Endothelial cell of umbilical vein (primary cell): ENCODE results near the gene MLEC. TPM values are rescaled to one million over a fixed set of nuclear protein-coding genes. Genes with fewer than 3 reads are reported as not detected.
A peak's percentile ranks its signal among the peaks of the same experiment; 100 is the strongest.

Experiments used
- BruUV-seq: library from RNA; stranded (reverse); fragments of 400-500 nt; replicated peaks from 2 replicates; lab custom pipeline; 2021; lab: Mats Ljungman, UMichigan
- CTCF ChIA-PET: fragments of 300-600, 350-600 bp; sonication (Branson Sonifier 250); formaldehyde crosslinking; loops from one replicate; lab custom pipeline; 2021; ENCODE audit warnings: antibody characterized with exemption, inconsistent platforms; lab: Charles Lee
- POLR2A ChIA-PET: fragments of 300-600, 350-600 bp; sonication (Branson Sonifier 250); formaldehyde crosslinking; loops from one replicate; lab custom pipeline; 2021; ENCODE audit warnings: antibody characterized with exemption, inconsistent platforms; lab: Charles Lee
- DNase-seq: peaks from one replicate; pipeline ENCODE4 v3.0.0-alpha.2; 2011; ENCODE audit warnings: low read depth, low spot score
- FAIRE-seq: peaks from 2 replicates; lab custom pipeline; 2011; peaks lifted over from hg19 to GRCh38; lab: Jason Lieb, UNC
- H2AFZ ChIP-seq: 2 replicates; pipeline ENCODE4 v1.6.0; 2012; ENCODE audit warnings: low read depth, low read length, control low read depth, inconsistent platforms
- H3K27ac ChIP-seq: 2 replicates; pipeline ENCODE4 v1.5.1; 2011; ENCODE audit warnings: low read depth, mild to moderate bottlenecking, control low read depth, low read length, moderate library complexity; ENCODE audit not compliant: insufficient read depth
- H3K27me3 ChIP-seq, 2 experiments: 2 replicates each; pipeline versions ENCODE4 v1.6.0 to v1.6.1; 2011; ENCODE audit warnings: low read length in 2 of 2, mixed read lengths in 1 of 2; ENCODE audit not compliant: control insufficient read depth in 2 of 2, insufficient read depth in 2 of 2
- H3K36me3 ChIP-seq, 2 experiments: 2 replicates in 1 of 2; 3 replicates in 1 of 2; pipeline ENCODE4 v1.5.1; 2011; ENCODE audit warnings: low read length in 2 of 2, mild to moderate bottlenecking in 1 of 2, moderate library complexity in 1 of 2; ENCODE audit not compliant: control insufficient read depth in 2 of 2, insufficient read depth in 2 of 2; ENCODE audit errors: extremely low read depth in 1 of 2
- H3K4me1 ChIP-seq: 3 replicates; pipeline ENCODE4 v1.5.1; 2011; ENCODE audit warnings: mild to moderate bottlenecking, low read length; ENCODE audit not compliant: control insufficient read depth, insufficient read depth; ENCODE audit errors: extremely low read depth
- H3K4me2 ChIP-seq: 2 replicates; pipeline ENCODE4 v1.6.1; 2011; ENCODE audit warnings: low read length, control low read depth, mixed read lengths; ENCODE audit not compliant: insufficient read depth
- H3K4me3 ChIP-seq, 3 experiments: fragments of 200-600 bp in 1 of 3; sonication (generic), shearing (Covaris generic) in 1 of 3; replicated peaks in 1 of 3; 2 replicates each; pipeline ENCODE4 v1.5.1; 2011 to 2016; ENCODE audit warnings: control low read depth in 3 of 3, low read length in 3 of 3, mild to moderate bottlenecking in 2 of 3, inconsistent platforms in 1 of 3, low read depth in 1 of 3, moderate library complexity in 1 of 3; ENCODE audit not compliant: insufficient read depth in 1 of 3
- H3K79me2 ChIP-seq: 2 replicates; pipeline ENCODE4 v1.6.0; 2012; ENCODE audit warnings: low read length, inconsistent platforms; ENCODE audit not compliant: control insufficient read depth, insufficient read depth
- H3K9ac ChIP-seq: replicated peaks from 2 replicates; pipeline ENCODE3; 2011; ENCODE audit warnings: low read length, control low read depth; ENCODE audit not compliant: insufficient read depth; ENCODE audit errors: extremely low read depth
- H3K9me1 ChIP-seq: replicated peaks from 3 replicates; pipeline ENCODE4 v1.6.0; 2011; ENCODE audit warnings: mild to moderate bottlenecking, low read length; ENCODE audit not compliant: control insufficient read depth, insufficient read depth; ENCODE audit errors: extremely low read depth
- H3K9me3 ChIP-seq: replicated peaks from 2 replicates; pipeline ENCODE4 v1.5.1; 2012; ENCODE audit warnings: low read length, inconsistent platforms; ENCODE audit not compliant: control insufficient read depth, insufficient read depth
- H4K20me1 ChIP-seq: replicated peaks from 2 replicates; pipeline ENCODE3; 2011; ENCODE audit warnings: mild to moderate bottlenecking, low read length; ENCODE audit not compliant: control insufficient read depth, insufficient read depth; ENCODE audit errors: extremely low read depth
- EZH2 ChIP-seq: IDR thresholded peaks from 2 replicates; pipeline ENCODE4 v1.6.1; 2012; ENCODE audit warnings: borderline replicate concordance, low read depth, mild to moderate bottlenecking, moderate library complexity, low read length, inconsistent platforms; ENCODE audit not compliant: severe bottlenecking
- FOS ChIP-seq: IDR thresholded peaks from 2 replicates; pipeline ENCODE4 v1.6.1; 2011; ENCODE audit warnings: mild to moderate bottlenecking, low read length, moderate library complexity, borderline replicate concordance; ENCODE audit not compliant: insufficient read depth
- GATA2 ChIP-seq: IDR thresholded peaks from 2 replicates; pipeline ENCODE4 v1.7.0; 2011; ENCODE audit warnings: low read depth, mild to moderate bottlenecking, moderate library complexity, mixed read lengths, low read length; ENCODE audit not compliant: insufficient read length, insufficient read depth
- POLR2A ChIP-seq: IDR thresholded peaks from 2 replicates; pipeline ENCODE4 v1.6.1; 2012; ENCODE audit warnings: low read depth, mild to moderate bottlenecking, control low read depth, low read length
- POLR2AphosphoS5 ChIP-seq: IDR thresholded peaks from 2 replicates; pipeline ENCODE4 v1.6.1; 2012; ENCODE audit warnings: low read depth, mild to moderate bottlenecking, control low read depth, low read length, moderate library complexity; ENCODE audit not compliant: insufficient read depth
- dilution Hi-C: fragments of 300-500 bp; cut with MboI; formaldehyde crosslinking; loops from one replicate; pipeline ENCODE4 v1.15.0; 2019; ENCODE audit warnings: low sequenced_read_pairs; ENCODE audit not compliant: extremely low pct_ligation_motif_present
- intact Hi-C: fragments of 100-400 bp; cut with micrococcal nuclease; formaldehyde crosslinking; loops from one replicate; pipeline ENCODE4 v1.10.0; 2022
- polyA plus RNA-seq, 4 experiments: library from polyadenylated mRNA; depleted of rRNA in 3 of 4; stranded (reverse) in 3 of 4; unstranded in 1 of 4; fragments of >200 nt; gene quantifications; 2 replicates each; pipeline versions ENCODE4 v1.2.1 to v1.2.3, GENCODE V29; 2011 to 2012; ENCODE audit warnings: missing spikeins in 1 of 4
- total RNA-seq: library from RNA; stranded (reverse); gene quantifications from 2 replicates; pipeline ENCODE4 v1.2.3, GENCODE V29; 2021
- TF ChIP-seq, protein P1 (sequence below): IDR thresholded peaks from 2 replicates; pipeline ENCODE4 v1.6.1; 2011; ENCODE audit not compliant: insufficient read depth, insufficient read length

MLEC gene
- total and polyA plus RNA-seq, 2 donors (not counting 3 experiments of a cell fraction or from before 2014, with no cell fraction given), result 28.4 to 144 TPM

- TF ChIP-seq FOS (no peak), EZH2 (no peak), POLR2A (no peak), POLR2AphosphoS5 (no peak), GATA2 (no peak)
- TF ChIP-seq, protein P1, sequence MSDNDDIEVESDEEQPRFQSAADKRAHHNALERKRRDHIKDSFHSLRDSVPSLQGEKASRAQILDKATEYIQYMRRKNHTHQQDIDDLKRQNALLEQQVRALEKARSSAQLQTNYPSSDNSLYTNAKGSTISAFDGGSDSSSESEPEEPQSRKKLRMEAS, result no peak
- Histone ChIP-seq H3K27me3 (peaks cover 35 to 39% of the 10 kb centered on the region in 2 experiments), H3K36me3 (no peaks in the 10 kb centered on the region), H3K4me1 (peaks cover 10% of the 10 kb centered on the region), H3K9me3 (no peaks in the 10 kb centered on the region), H2AFZ (peak overlapping the region; percentile 14), H3K27ac (no peak overlapping the region), H3K9ac (no peak overlapping the region), H4K20me1 (no peaks in the 10 kb centered on the region), H3K9me1 (no peaks in the 10 kb centered on the region), H3K4me2 (peak overlapping the region; percentile 80), H3K79me2 (no peaks in the 10 kb centered on the region), H3K4me3 (no peak overlapping the region)
- FAIRE-seq (no peak), DNase-seq (peak; percentile 8)
- CTCF ChIA-PET, result interaction anchor here (0.6 to 6.5 kb wide), 58 partner anchors 9 to 358 kb away, joined by 3 to 87 read pairs (median 4); partner anchors contain the start of genes ACADS, CABP1, HNF1A and MLEC
- intact Hi-C loops (loop anchor here (1.0 to 10.0 kb wide), 3 partner anchors 38 to 445 kb away; partner anchors contain the start of gene MLEC), dilution Hi-C loops (no loop called here)
- no TSS peak for BruUV-seq
- POLR2A ChIA-PET, result interaction anchor here (0.6 kb wide), 1 partner anchor 24 kb away, joined by 7 read pairs; no protein-coding TSS in a partner anchor
These were observed 37.3 kb upstream of the MLEC start for GRCh38 chr12:120649442-120650232.
